Daoy (cell line): ENCODE results near the gene PPP6R2. TPM values are rescaled to one million over a fixed set of nuclear protein-coding genes. Genes with fewer than 3 reads are reported as not detected.

Source experiments
- DNase-seq: peaks from one replicate; pipeline ENCODE4 v3.0.0-alpha.2; 2015; ENCODE audit warnings: low read depth
- total RNA-seq: library from RNA; depleted of rRNA; stranded (reverse); fragments of >200 nt; shearing (Covaris generic); gene quantifications from 2 replicates; pipeline ENCODE4 v1.2.3, GENCODE V29; 2014

Gene PPP6R2
- total RNA-seq, 1 experiment from 2014 or later, result 39.1 TPM

GRCh38 chr22:50305393-50305922, 37.7 kb upstream of the PPP6R2 start:
- DNase-seq, result peak; percentile 35

GRCh38 chr22:50305923-50306566, 37.1 kb upstream of the PPP6R2 start:
- peak; percentile 93 for DNase-seq

- peak; percentile 86 for DNase-seq
Measured at GRCh38 chr22:50306753-50307749, 36.1 kb upstream of the PPP6R2 start, which contains the start of gene PLXNB2. TSS of gene PLXNB2 (minus strand) at chr22:50307646. CDS start at chr22:50290584, 17,062 bp downstream.

GRCh38 chr22:50307890-50308596, 35.1 kb upstream of the PPP6R2 start:
- no peak for DNase-seq

GRCh38 chr22:50308597-50308935, 34.6 kb upstream of the PPP6R2 start:
- DNase-seq, result peak; percentile 40

GRCh38 chr22:50308986-50309600, 34.0 kb upstream of the PPP6R2 start:
- DNase-seq, result no peak

GRCh38 chr22:50309601-50309991, 33.5 kb upstream of the PPP6R2 start:
- DNase-seq, result no peak

- no peak for DNase-seq
Measured at GRCh38 chr22:50310031-50310722, 33.0 kb upstream of the PPP6R2 start.

GRCh38 chr22:50310949-50311444, 32.1 kb upstream of the PPP6R2 start:
- no peak for DNase-seq

- no peak for DNase-seq
Measured at GRCh38 chr22:50311606-50312351, 31.3 kb upstream of the PPP6R2 start.

GRCh38 chr22:50312371-50312770, 30.8 kb upstream of the PPP6R2 start:
- DNase-seq, result no peak

- DNase-seq, result no peak
Measured at GRCh38 chr22:50313021-50313420, 30.1 kb upstream of the PPP6R2 start.

- no peak for DNase-seq
Measured at GRCh38 chr22:50313600-50313999, 29.5 kb upstream of the PPP6R2 start.

- no peak for DNase-seq
Measured at GRCh38 chr22:50314081-50314454, 29.1 kb upstream of the PPP6R2 start.

- peak; percentile 54 for DNase-seq
Measured at GRCh38 chr22:50314455-50315288, 28.5 kb upstream of the PPP6R2 start.

- no peak for DNase-seq
Measured at GRCh38 chr22:50315289-50316113, 27.6 kb upstream of the PPP6R2 start.

GRCh38 chr22:50316114-50317065, 26.7 kb upstream of the PPP6R2 start:
- no peak for DNase-seq
